HuH-7.5 (cell line): ENCODE measurements around the gene ETFB.
A peak's percentile ranks its signal among the peaks of the same experiment; 100 is the strongest.
"Not testable (repeated sequence)": the region's sequence is repeated elsewhere in the genome, so short reads cannot be mapped to it uniquely, and the experiment has no call there.

Experiments
- DNase-seq: peaks from one replicate; pipeline ENCODE4 v3.0.0; 2011; ENCODE audit warnings: low spot score

Gene ETFB

DNA sequence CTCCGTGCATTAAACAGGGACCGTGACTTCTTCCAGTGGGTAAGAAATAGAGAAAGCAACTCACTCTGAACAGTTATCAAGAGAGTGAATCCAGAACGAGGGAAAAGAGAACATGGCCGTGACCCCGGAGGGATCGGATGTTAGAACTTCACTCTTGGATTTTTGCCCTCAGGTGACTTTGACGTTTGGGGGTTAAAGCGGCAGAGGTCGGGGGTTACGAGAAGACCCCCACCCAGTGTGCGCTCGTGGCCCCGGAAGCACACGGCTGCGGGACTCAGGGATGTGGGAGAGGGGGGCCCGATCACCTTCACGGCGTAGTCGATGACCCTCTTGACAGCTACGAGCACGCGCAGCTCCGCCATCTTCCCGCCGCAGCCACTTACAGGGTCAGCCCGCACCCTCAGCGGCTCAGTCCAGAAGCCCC lies at the start of gene ETFB:
ETFB (minus strand) TSS at position 424 of the 424 bp plus-strand sequence; CDS start at position 362, 62 bp downstream.
- no peak for DNase-seq

DNA sequence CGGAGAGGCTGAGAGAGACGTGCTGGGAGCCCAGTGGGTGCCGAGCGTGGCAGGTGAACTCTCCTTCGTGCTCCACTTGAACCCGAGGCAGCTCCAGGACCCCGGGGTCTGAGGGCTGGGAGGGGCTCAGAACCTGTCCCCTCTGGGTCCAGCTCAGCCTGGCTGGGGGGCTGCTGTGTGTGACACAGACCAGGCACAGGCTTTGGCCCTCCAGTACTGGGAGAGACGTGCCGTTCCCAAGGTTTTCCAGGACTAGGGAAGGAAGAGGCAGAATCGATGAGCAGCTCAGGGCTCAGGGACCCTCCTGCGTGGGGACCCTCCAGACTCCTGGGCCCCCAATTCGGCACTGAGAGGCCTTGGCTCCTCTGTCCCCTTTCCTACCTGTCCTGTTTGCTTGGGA lies 49.0 kb upstream of the ETFB start:
- no peak for DNase-seq

DNA sequence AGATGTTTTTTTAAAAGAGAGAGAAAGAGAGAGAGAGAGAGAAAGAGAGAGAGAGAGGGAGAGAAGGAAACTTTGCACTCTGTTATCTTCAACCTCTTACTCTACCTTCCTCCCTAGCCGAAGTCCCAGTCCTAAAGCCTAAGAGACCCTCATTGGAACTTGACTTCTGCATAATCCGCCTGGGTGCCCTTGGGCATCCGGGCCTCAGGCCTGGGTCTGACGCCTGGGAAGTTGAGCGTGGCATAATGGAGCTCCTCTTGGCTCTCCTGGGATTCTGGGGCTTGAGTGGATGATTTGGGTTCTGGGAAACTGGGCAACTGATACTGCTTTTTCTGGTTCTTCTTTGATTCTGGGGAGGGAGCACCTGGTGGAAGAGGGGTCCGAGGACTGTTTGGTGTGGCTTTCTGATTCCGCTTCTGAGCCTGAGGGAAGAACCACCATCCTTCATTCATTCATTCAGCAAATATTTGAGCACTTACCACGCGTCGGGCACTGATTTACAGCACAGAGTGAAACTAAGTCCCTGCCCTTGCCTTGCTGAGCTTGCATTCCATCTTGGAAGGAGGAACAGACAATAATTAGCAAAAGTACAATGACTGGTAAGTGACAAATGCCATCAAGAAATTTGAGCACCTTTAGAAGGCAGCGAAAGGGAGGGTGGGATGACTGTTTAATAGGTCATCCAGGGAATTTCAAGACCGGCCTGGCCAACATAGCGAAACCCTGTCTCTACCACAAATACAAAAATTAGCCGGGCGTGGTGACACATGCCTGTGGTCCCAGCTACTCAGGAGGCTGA lies 45.0 kb upstream of the ETFB start:
- DNase-seq, result no peak

DNA sequence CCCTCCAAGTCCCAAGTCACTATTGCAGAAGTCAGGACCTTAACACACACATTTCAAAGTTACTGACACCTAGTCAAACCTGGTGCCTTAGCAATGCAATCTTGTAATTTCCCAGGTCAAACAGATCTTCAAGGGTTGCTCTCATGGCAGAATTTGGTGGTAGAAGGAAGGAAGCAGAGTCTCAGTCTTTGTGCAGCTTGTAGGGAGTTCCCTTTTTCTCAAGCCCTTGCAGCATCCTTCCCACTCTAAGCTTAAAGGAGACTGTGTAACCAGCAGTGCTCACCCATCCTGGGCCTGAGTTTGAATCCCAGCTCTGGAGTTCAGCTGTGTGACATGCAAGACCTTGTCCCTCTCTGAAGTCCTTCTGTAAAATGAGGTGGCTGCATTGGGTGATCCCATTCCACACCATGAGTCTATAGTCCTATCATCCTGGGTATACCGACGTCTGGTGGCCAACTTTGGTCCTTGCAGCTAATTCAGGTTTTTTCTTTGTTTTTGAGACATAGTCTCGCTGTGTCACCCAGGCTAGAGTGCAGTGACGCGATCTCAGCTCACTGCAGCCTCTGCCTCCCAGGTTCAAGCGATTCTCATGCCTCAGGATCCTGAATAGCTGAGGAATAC lies 41.4 kb upstream of the ETFB start:
- peak; percentile 48 for DNase-seq

DNA sequence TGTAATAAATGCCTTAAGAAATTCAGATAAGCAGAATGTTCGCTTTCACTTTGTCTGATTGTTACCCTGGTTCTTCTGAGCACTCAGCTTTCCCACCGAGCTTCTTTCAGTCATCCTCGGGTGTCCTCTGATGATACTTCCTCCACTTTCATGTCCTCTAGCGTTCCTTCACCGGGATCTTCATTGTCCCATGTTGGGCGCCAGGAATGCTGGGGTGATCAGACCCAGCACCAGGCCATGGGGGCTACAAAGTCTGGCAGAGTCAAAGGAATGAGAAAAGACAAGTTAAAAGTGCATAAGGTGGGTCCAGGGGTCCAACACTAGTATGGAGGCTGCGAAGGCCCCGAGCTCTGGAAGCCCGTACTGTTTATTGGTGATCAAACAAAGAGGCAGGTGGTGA lies 35.9 kb upstream of the ETFB start:
- DNase-seq, result no peak

DNA sequence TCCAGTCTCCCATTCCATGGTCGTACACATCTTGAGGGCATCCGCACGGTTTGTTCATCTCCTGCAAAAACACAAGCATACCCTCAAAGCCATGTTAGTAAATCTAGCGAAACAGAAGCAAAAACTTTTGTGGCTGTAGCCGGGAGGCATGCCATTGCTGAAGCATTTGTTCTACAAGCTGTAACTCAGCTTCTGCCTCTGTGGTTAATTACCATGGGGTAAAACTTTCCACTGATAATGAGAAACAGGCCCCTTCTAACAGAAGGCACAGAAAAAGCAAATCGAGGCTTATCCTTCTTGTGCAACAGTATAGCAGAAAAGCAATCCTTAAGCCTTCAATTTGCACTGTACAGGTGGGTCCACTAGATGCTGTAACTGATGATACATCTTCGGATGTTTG lies 33.7 kb upstream of the ETFB start:
- not testable (repeated sequence) for DNase-seq

DNA sequence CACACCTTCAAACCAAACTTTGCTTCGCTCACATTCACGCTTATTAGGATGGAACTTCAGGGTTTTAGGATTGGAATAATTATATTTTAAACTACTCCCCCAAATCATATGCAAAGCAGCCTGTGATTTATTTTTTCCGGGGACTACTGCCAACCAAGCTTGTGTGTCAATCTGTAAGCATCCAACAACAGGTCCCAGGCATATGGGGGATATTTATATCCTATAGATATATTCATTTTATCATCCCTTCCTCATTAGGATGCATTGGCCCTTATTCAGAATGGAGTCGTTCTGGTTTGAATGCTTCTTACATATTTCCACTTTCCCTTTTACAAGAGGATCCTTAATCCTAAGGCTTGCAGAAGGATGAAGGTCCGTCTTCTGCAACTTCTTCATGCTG lies 33.0 kb upstream of the ETFB start:
- no peak for DNase-seq

DNA sequence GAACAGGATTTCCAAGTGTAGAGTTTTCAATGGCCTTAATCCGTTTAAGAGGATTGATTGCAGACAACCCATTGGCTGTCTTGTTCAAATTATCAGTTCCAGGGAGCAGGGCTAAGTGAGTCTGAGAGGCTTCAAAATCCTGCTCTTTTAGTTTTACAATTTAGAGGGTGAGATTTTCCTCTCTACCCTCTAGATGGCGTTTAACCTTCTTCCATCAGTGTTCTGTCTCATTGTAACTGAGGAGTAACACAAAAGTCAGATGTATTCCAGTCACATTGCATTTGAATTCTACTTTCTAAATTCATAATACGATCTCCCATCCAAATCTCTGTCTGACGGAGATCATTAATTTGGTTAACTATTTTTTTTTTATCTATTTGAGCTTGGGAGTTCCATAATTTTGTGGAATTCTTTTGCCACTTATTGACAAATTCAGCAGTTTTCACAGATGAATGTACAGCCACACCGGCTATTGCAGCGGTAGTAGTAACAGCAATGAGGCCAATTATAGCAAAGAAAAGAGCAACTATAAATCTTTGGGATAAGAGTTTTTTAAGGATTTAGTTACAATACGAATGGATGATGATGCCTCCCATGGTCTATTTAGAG lies 32.0 kb upstream of the ETFB start:
- no peak for DNase-seq

DNA sequence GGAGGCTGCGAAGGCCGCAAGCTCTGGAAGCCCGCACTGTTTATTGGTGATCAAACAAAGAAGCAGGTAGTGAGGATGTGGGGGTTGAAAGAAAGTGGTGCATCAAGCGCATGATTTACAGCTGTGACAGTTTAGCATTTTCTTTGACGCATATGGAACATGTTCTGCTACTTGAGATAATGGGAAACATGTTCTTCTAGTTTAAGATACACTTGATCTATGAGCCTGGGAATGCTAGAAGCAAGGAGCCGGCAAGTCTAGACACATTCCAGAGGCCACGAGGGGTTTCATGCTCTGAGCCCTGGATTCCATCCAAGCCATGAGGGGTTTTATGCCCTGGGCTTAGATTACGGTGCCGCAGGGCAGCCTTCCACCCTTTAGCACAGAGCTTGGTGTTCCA lies 31.3 kb upstream of the ETFB start:
- DNase-seq, result not testable (repeated sequence)

DNA sequence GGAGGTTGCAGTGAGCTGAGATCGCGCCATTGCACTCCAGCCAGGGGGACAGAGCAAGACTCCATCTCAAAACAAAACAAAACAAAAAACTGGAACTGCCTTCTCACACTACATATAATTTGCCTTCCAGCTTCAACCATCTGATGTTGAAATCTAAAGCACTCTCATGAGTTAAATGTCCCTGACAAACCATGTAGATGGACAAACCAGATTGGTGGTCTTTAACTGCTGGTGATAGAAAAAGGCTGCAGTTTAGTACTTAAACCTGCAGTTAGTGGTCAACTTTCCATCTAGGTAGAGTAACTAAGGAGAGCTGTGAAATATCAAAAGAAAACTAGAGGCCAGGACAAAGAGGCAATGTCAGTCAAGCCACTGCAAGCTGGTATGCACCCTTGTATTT lies 30.0 kb upstream of the ETFB start:
- DNase-seq, result no peak

DNA sequence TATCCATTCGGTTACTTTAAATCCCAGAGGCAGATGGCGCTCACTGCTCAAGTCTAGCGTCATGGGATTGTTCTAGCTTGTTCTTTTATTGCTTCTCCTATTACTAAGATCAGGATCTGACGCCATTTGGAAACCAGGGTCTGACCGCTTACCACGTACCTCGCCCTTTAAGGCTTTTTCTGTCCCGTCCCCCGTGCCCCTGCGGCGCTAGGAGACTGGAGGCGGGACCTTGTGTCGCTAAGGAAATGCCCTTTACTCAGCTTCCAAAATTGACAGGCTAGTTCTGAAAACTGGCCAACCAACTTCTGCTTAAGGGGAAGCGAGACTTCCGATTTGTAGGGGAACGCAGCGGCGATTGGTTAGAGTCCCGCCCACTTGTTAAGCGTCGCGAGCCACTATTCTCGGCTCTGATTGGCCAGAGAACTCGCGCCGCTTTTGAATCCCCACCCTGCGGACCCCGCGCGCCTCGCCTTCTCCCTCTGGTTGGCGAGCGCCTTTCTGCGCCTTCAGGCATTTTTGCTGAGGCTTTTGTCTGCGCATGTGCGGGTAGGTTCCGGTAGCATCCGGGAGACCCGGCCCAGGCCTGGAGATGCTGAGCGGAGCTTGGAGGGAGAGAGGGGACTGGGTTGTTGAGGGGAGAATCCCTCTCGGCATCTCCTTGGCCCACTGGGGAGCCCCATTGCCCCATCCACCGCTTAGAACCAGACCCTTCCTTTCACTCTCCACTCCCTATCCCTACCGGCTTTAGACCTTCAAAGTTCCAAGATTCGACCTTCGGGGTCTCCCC lies 28.1 kb upstream of the ETFB start:
- DNase-seq, result peak; percentile 45

DNA sequence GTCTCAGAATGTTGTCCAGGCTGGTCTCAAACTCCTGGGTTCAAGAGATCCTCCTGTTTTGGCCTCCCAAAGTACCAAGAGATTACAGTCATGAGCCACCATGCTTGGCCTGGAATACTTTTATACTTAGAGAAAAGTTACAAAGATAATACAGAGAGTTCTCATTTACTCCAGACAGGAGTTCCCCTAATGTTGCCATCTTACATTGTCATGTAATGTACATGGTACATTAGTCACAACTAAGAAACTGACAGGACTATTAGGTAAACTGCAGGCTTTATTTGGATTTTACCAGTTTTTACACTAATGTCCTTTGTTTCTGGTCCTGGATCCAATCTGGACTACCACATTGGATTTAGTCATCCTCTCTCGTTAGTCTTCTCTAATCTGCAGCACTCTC lies 26.5 kb upstream of the ETFB start:
- DNase-seq, result no peak

DNA sequence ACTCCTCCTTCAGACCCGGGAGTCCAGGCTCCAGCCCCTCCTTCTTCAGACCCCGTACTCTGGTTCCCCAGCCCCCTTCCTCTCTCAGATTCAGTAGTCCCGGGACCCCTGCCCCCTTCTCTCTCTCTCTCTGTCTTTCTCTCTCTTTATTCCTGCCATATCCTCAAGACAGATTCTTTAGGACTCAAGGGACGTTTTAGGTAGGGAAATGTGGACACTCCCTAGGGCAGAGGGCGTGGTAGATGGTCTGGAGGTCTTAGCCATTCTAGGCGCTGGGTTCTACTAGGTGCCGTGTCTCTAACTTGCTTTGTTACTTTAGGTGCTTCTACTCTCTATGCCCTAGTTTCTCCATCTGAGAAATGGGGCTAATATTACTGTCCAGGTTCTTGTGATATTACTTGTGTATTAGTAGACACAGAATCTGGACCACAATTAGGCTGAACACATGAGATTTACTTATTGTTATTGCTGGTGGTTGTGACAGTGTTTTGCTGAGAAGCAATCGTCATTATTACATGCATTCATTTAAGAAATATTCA lies 25.0 kb upstream of the ETFB start:
- no peak for DNase-seq

DNA sequence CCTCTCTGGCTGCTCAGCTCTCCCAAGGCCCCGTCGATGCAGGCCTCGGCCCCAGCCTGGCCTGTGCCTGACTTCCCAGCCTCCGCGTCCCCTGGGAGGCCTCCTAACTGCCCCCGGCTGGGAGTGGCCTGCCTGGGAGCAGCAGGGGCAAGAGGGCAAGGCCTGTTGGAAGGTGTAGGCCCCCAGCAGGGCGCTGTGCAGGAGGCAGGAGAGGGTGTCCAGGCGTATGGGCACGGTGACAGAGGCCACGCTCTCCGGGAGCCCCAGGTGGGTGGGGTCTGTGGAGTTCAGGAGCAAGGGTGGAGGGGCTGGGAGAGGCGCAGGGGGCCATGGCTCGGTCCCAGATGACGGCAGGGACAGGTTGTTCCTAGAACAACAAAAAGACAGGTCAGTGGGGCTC lies 23.0 kb upstream of the ETFB start:
- no peak for DNase-seq

DNA sequence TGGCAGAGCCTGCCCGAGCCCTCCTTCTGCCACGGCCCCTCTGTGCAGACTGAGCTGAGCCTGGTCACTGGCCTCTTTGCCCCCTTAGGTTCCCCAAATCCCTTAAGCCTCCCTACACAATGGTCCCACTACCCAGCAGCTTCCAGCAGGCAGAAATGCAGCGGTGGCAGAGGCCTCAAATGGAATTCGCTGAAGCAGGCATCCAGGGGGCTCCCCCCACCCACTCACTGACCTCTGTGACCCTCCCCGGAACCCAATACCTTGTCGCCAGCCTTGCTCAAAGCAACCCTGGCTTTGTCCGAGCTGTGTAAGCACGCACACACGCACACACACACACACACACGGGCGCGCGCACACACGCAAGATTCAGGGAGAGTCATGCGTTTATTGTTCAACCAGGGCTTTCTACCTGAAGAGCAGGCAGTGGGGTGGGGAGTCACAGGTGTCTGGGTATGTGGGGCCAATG lies 21.8 kb upstream of the ETFB start, which contains the start of gene LIM2:
LIM2 (minus strand) TSS at position 51 of the 466 bp plus-strand sequence. CDS start 531 bp downstream, outside the sequence.
- no peak for DNase-seq

DNA sequence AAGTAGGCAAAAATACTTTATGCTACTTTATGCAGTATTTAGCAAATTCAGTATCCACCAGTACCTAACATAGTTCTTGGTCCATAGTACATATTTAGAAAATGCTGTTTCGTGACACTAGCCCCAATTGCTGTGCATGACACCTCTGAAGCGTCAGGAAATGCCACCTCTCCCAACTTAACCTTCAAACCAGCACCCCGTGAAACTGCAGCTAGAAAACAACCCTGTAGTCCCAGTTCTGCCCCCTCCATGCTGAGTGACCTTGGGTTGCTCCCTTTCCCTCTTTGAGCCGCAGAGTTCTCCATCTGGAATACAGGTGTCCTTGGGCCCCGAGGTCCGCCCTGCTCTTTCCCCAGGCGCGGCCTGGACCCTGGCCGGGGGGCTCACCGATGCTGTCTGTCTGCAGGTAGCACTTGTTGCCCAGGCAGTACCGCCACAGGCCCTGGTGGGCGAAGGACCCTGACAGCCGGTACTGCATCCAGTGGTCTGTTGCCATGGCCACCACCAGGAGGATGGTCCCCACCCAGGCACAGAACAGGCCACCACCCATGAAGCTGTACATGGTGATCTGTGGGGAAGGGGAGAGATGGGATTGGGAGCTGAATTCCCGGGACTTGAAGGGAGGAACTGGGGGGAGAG lies 20.8 kb upstream of the ETFB start:
- DNase-seq, result no peak

DNA sequence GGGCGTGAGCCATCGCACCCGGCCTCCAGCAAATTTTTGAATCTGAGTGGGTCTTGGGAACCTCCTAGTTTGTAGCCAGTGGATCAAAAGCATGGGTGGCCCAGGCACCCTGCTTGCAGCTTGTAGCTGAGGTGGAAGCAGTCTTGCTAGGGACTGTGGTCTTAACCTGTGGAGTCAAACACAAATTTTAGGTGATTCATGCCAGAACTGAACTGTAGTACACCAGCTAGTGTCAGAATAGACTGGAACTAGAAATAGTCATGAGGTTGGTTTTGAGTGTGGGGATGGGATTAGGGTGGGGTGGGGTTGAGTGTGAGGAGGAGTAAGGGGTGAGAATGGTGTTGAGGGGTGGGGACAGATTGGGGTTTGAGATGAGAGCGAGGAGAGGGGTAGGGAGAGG lies 15.8 kb upstream of the ETFB start:
- DNase-seq, result no peak

DNA sequence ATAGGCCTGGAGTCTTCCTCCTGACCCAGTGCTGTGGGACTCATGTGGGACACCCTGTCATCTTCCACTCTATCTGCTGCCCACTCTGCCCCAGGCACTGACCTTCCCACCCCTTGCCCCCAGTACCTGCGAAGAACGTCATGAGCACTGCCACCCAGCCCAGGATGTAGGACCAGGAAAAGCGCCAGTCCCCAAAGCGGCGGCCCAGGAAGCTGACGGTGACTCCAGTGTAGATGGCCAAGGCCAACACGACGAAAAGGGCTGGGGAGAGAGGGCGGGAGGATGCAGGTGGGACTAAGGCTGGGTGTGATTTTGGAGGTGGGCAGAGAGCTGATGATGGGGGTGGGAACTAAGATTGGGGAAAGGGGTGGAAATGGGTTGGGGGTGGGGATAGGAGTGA lies 14.2 kb upstream of the ETFB start:
- no peak for DNase-seq

DNA sequence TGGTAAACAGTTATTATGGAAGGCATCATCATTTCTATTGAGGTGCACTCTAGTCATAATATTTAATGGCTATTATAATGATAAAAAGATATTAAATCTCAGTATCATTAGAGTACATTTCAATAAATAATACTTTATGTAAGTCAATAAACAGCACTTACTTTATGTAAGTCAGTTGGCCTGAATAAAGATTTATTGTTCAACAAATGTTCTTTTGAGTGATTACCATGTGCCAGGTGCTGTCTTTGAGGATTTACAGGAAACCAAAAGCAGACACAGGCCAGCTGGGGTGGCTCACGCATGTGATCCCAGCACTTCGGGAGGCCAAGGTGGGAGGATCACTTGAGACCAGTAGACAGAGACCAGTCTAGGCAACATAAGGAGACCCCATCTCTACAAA lies 11.2 kb upstream of the ETFB start:
- no peak for DNase-seq

DNA sequence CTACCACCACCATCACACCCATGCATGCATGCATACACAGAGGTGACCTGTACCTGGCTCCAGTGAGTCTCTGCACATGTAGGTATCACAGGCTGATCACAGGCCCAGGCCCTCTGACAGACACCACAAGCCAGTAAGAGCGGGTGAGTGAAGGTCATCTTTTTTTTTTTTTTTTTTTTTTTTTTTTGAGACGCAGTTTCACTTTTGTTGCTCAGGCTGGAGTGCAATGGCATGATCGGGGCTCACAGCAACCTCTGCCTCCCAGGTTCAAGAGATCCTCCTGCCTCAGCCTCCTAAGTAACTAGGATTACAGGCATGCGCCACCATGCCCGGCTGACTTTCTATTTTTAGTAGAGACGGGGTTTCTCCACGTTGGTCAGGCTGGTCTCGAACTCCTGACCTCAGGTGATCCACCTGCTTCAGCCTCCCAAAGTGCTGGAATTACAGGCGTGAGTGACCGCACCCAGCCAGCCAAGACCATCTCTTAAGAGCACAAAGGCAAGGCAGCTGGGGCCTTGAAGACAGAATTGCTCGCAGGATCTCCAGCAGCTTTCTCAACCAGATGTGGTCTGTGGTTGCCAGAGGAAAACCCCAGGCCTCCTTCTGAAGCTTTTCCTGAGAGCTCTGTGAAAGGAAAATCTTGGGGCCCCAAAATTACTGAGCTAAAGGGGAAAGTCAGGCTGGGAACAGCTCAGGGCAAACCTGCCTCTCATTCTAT lies 9.5 kb upstream of the ETFB start:
- DNase-seq, result no peak
